HG02885 (cell line): Measurements from ENCODE around the gene TEAD1.

ENCODE experiments used
- ATAC-seq: cut with Tn5 transposase; IDR thresholded peaks from one replicate; pipeline ENCODE4 v1.9.1; 2021; ENCODE audit warnings: mild to moderate bottlenecking; ENCODE audit not compliant: unreplicated experiment, poor library complexity

The TEAD1 gene

GRCh38 chr11:12915093-12915492, 240.9 kb downstream of the TEAD1 start:
- ATAC-seq = no peak

- ATAC-seq = no peak
Measured at GRCh38 chr11:12917822-12918221, 243.6 kb downstream of the TEAD1 start.

GRCh38 chr11:12918667-12919066, 244.4 kb downstream of the TEAD1 start:
- ATAC-seq = no peak

- no peak for ATAC-seq
Measured at GRCh38 chr11:12922418-12922817, 248.2 kb downstream of the TEAD1 start.

- ATAC-seq = no peak
Measured at GRCh38 chr11:12922980-12923507, 248.8 kb downstream of the TEAD1 start.

- ATAC-seq = no peak
Measured at GRCh38 chr11:12924650-12925049, 250.4 kb downstream of the TEAD1 start.

GRCh38 chr11:12925520-12925919, 251.3 kb downstream of the TEAD1 start:
- ATAC-seq = no peak

GRCh38 chr11:12927221-12927620, 253.0 kb downstream of the TEAD1 start:
- no peak for ATAC-seq

- ATAC-seq = no peak
Measured at GRCh38 chr11:12927886-12928285, 253.7 kb downstream of the TEAD1 start.

GRCh38 chr11:12930850-12931249, 256.6 kb downstream of the TEAD1 start:
- no peak for ATAC-seq

GRCh38 chr11:12932485-12932884, 258.3 kb downstream of the TEAD1 start:
- ATAC-seq = no peak

- ATAC-seq = no peak
Measured at GRCh38 chr11:12936200-12936599, 262.0 kb downstream of the TEAD1 start.

- ATAC-seq = no peak
Measured at GRCh38 chr11:12938590-12939247, 264.5 kb downstream of the TEAD1 start.

GRCh38 chr11:12941671-12942070, 267.4 kb downstream of the TEAD1 start:
- no peak for ATAC-seq

- ATAC-seq = no peak
Measured at GRCh38 chr11:12942157-12942556, 267.9 kb downstream of the TEAD1 start.

- no peak for ATAC-seq
Measured at GRCh38 chr11:12943311-12943710, 269.1 kb downstream of the TEAD1 start.

GRCh38 chr11:12944889-12945288, 270.7 kb downstream of the TEAD1 start:
- no peak for ATAC-seq

- no peak for ATAC-seq
Measured at GRCh38 chr11:12949453-12949852, 275.2 kb downstream of the TEAD1 start.

- no peak for ATAC-seq
Measured at GRCh38 chr11:12950670-12951069, 276.4 kb downstream of the TEAD1 start.

- ATAC-seq = no peak
Measured at GRCh38 chr11:12951376-12951775, 277.2 kb downstream of the TEAD1 start.

- ATAC-seq = no peak
Measured at GRCh38 chr11:12952094-12952493, 277.9 kb downstream of the TEAD1 start.

- no peak for ATAC-seq
Measured at GRCh38 chr11:12958986-12959385, 284.8 kb downstream of the TEAD1 start.
